GM19452 (cell line): ENCODE data around the gene TMEM121.
"Not testable (repeated sequence)": the region's sequence is repeated elsewhere in the genome, so short reads cannot be mapped to it uniquely, and the experiment has no call there.

Source experiments
- ATAC-seq: cut with Tn5 transposase; IDR thresholded peaks from one replicate; pipeline ENCODE4 v1.9.1; 2021; ENCODE audit not compliant: unreplicated experiment

The TMEM121 gene

GRCh38 chr14:105567164-105568103 is 41.1 kb downstream of the TMEM121 start:
- not testable (repeated sequence) for ATAC-seq

DNA sequence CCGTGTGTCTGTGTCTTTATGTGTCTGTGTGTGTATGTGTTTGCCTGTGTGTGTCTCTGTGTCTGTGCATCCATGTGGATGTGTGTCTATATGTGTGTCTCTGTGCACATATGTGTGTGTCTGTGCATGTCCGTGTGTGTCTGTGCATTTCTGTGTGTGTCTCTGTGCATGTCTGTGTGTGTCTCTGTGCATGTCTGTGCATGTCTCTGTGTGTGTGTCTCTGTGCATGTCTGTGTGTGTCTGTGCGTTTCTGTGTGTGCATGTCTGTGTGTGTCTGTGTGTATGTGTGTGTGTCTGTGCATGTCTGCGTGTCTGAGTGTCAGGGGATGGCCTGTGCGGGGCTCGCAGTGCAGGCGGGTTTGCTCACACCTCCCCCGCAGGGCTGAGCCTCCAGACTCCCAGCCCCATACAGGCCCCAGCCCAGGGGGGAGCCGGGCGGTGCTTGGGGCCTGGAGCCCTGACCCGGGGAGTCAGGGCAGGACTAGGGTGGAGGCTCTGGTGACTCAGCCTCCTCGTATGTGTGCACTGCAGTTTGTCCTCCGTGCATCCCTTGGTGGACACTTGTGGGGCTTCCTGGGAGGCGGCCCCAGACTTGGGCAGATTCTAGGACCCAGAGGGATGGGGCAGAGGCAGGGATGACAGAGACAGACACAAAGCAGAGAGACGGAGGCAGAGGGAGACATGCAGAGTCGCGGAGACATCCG is 41.9 kb downstream of the TMEM121 start:
- ATAC-seq: not testable (repeated sequence)

DNA sequence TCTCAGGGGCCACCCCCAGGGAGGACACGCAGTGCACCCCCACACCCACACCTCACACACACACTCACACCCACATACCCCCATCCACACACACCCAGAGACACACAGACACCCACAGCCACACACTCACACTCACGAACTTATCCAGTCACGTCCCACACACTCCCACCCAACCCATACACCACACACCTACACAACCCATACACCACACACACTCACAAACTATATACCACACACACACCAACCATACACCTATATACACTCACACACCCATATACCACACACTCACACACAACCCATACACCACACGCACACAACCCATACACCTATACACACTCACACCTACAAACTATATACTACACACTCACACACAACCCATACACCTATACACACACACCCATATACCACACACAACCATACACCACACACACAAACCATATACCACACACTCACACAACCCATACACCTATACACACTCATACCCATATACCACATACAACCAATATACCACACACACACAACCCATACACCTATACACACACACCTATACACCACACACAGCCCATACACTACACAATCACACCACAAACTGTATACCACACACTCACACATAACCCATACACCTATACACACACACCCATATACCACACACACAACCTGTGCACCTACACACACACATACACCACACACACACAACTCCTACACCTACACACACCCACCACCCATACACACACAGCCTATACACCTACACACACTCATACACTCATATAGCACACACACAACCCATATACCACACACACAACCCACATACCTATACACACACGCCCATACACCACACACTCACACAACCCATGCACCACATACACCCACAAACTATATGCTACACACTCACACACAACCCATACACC is 42.7 kb downstream of the TMEM121 start:
- no peak for ATAC-seq

- no peak for ATAC-seq
Measured at GRCh38 chr14:105570482-105570881, 44.1 kb downstream of the TMEM121 start.

- ATAC-seq: not testable (repeated sequence)
Measured at GRCh38 chr14:105571181-105571951, 45.0 kb downstream of the TMEM121 start.

- ATAC-seq: not testable (repeated sequence)
Measured at GRCh38 chr14:105572063-105572462, 45.7 kb downstream of the TMEM121 start.

GRCh38 chr14:105573841-105574240 is 47.5 kb downstream of the TMEM121 start:
- not testable (repeated sequence) for ATAC-seq

DNA sequence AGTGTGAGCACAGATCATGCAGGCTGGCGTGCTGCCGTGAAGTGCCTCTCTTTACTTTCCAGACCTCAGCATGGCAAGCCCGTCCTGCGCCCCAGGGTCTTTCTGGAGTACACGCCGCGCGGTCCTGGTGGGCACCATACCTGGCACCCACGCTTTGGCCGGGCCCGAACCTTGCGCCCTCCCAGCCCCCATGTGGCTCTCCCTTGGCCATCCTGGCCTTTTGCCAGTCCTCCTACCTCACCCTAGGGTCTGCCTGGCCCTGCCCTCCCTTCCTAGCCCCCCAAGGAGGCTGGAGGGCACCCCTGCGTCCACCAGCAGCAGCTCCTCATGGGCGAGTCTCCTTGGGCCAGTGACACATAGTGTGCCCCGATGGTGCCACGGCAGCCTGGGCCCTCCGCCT is 48.0 kb downstream of the TMEM121 start:
- ATAC-seq: not testable (repeated sequence)

DNA sequence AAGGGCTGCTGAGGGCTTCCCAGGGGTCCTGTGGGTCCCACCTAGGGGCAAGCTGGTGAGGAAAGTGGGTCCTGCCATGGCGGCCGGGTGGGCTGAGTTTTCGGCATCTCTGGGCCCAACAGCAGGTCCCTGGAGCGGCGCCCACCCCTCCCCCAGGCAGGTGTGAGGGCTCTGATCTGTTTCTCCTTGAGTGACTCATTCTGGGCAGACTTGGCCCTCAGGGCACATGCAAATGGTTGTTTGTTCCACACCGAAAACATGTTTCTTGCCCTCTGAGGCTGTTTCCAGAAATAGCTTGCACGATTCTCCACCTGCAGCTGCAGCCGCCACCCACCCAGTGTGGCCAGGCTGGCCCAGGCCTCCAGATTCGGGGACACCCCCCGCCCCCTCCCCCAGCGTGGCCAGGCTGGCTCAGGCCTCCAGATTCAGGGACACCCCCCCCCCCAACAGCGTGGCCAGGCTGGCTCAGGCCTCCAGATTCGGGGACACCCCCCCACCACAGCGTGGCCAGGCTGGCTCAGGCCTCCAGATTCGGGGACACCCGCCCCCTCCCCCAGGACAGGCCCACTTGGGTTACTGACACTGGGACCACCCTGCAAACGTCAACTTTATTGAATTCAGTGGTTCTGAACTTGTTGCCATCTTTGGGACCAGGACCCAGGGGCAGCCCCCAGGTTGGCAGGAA is 48.8 kb downstream of the TMEM121 start:
- peak; percentile 66 for ATAC-seq

GRCh38 chr14:105576525-105577088 is 50.2 kb downstream of the TMEM121 start:
- no peak for ATAC-seq

GRCh38 chr14:105577314-105577861 is 51.0 kb downstream of the TMEM121 start:
- no peak for ATAC-seq

GRCh38 chr14:105578070-105578469 is 51.7 kb downstream of the TMEM121 start:
- ATAC-seq: no peak

DNA sequence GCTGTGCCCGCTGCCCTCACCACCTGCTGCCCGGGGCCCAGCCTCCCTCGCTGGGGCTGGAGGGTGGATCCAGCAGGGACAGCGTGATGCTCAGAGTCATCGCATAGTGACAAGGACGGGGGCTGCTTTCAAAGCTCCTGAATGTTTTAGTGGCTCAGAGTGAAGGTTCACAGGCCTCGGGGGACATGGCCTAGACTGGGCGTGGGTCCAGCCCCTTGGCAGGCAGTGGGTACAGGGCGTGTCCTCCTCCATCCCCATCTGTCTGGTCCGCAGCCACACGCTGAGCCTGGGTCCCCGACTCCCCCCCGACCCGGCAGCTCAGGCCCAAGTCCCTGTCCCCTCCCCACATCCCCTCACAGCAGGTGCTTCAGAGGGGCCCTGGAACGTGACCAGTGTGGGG is 52.8 kb downstream of the TMEM121 start:
- ATAC-seq: not testable (repeated sequence)
